ENCODE results near the gene SPTBN4.

DNA sequence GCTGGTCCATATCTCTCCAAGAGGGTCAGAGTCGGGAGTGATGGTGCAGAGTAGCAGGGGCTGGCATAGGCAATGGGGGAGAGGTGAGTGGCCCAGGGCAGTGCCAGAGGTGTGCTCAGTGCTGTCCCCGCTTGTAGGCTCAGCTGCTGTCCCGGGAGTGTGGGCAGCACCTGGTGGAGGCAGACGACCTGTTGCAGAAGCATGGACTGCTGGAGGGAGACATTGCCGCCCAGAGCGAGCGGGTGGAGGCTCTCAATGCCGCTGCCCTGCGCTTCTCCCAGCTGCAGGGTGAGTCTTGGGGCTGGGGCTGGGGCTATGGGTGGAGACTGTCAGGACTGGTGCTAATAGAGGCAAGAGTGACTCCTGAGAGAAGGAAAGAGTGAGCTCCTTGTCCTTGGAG, 39.3 kb downstream of the SPTBN4 start:
- TF ChIP-seq, protein P1, sequence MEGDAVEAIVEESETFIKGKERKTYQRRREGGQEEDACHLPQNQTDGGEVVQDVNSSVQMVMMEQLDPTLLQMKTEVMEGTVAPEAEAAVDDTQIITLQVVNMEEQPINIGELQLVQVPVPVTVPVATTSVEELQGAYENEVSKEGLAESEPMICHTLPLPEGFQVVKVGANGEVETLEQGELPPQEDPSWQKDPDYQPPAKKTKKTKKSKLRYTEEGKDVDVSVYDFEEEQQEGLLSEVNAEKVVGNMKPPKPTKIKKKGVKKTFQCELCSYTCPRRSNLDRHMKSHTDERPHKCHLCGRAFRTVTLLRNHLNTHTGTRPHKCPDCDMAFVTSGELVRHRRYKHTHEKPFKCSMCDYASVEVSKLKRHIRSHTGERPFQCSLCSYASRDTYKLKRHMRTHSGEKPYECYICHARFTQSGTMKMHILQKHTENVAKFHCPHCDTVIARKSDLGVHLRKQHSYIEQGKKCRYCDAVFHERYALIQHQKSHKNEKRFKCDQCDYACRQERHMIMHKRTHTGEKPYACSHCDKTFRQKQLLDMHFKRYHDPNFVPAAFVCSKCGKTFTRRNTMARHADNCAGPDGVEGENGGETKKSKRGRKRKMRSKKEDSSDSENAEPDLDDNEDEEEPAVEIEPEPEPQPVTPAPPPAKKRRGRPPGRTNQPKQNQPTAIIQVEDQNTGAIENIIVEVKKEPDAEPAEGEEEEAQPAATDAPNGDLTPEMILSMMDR (IDR thresholded peaks at IDR 0.05), result no peak
- TF ChIP-seq POLR2A (IDR thresholded peaks at IDR 0.05) (no peak), POLR2AphosphoS5 (IDR thresholded peaks at IDR 0.05) (no peak), EP300 (IDR thresholded peaks at IDR 0.05) (no peak)

Measured in upper lobe of left lung (tissue), 4 donors.